A549 (cell line): Measurements from ENCODE around the gene MAML3. TPM values are rescaled to one million over a fixed set of nuclear protein-coding genes. Genes with fewer than 3 reads are reported as not detected.

Source experiments
- ATAC-seq, 2 experiments: fragments of 200-7000 bp in 1 of 2; fragments of >200 bp in 1 of 2; cut with Nextera tagmentation in 1 of 2; cut with Tn5 transposase in 1 of 2; 3 replicates each; pipeline versions ENCODE4 v1.8.0 to v1.9.1; 2018 to 2020; ENCODE audit warnings: mild to moderate bottlenecking in 1 of 2, moderate library complexity in 1 of 2
- CTCF ChIA-PET: fragments of 300-600 bp; sonication (Branson Sonifier 250); formaldehyde crosslinking; extraction: SDS; loops from one replicate; lab custom pipeline; 2021; ENCODE audit warnings: antibody characterized with exemption, inconsistent platforms; lab: Yijun Ruan, JAX
- POLR2A ChIA-PET: fragments of 350-600 bp; formaldehyde crosslinking; extraction: SDS; loops from one replicate; lab custom pipeline; 2021; ENCODE audit warnings: antibody characterized with exemption, inconsistent platforms; lab: Yijun Ruan, JAX
- DNase-seq, 2 experiments: peaks; one replicate each; pipeline versions ENCODE4 v3.0.0 to v3.0.0-alpha.2; 2011 to 2016; ENCODE audit warnings: low read depth in 1 of 2, low spot score in 1 of 2
- FAIRE-seq: peaks from 2 replicates; lab custom pipeline; 2011; peaks lifted over from hg19 to GRCh38; lab: Jason Lieb, UNC
- H3K27ac ChIP-seq, 2 experiments: fragments of >200 bp; sonication (Bioruptor Twin); formaldehyde crosslinking; 3 replicates each; pipeline ENCODE4 v1.5.1; 2016 to 2017
- H3K4me1 ChIP-seq: fragments of >200 bp; sonication (Bioruptor Twin); formaldehyde crosslinking; 3 replicates; pipeline ENCODE4 v1.6.1; 2016
- H3K4me2 ChIP-seq: fragments of >200 bp; sonication (Bioruptor Twin); formaldehyde crosslinking; 3 replicates; pipeline ENCODE4 v1.6.1; 2016
- H3K4me3 ChIP-seq: fragments of >200 bp; sonication (Bioruptor Twin); formaldehyde crosslinking; 3 replicates; pipeline ENCODE4 v1.5.1; 2016
- H3K9me3 ChIP-seq: fragments of >200 bp; sonication (Bioruptor Twin); formaldehyde crosslinking; 3 replicates; pipeline ENCODE4 v1.6.1; 2016
- ATOH8 ChIP-seq: fragments of 250-450 bp; sonication (Bioruptor Pico); IDR thresholded peaks from 2 replicates; pipeline ENCODE4 v1.5.0; 2020; ENCODE audit warnings: low read depth, mild to moderate bottlenecking, moderate library complexity
- BCL3 ChIP-seq: fragments of >200 bp; sonication (Bioruptor Twin); formaldehyde crosslinking; IDR thresholded peaks from 3 replicates; pipeline ENCODE4 v1.6.1; 2016
- BHLHE40 ChIP-seq: IDR thresholded peaks from 2 replicates; pipeline ENCODE4 v1.6.1; 2012; ENCODE audit warnings: low read depth, low read length, inconsistent platforms
- CBX2 ChIP-seq: fragments of 200-600 bp; sonication (generic); IDR thresholded peaks from 2 replicates; pipeline ENCODE4 v1.6.1; 2016; ENCODE audit warnings: low read depth, mild to moderate bottlenecking, borderline replicate concordance
- CHD2 ChIP-seq: fragments of 150-350 bp; IDR thresholded peaks from 2 replicates; pipeline ENCODE4 v1.6.1; 2014; ENCODE audit warnings: low read length; ENCODE audit not compliant: partially characterized antibody
- CHD4 ChIP-seq: fragments of 200-600 bp; sonication (generic); IDR thresholded peaks from 2 replicates; pipeline ENCODE4 v1.6.1; 2016; ENCODE audit warnings: antibody characterized with exemption, mild to moderate bottlenecking, borderline replicate concordance
- EHMT2 ChIP-seq: fragments of 200-600 bp; sonication (generic); IDR thresholded peaks from 2 replicates; pipeline ENCODE4 v1.6.1; 2016; ENCODE audit warnings: antibody characterized with exemption, low read depth, mild to moderate bottlenecking, moderate library complexity
- FOSB ChIP-seq: fragments of 250-450 bp; sonication (Bioruptor Pico); IDR thresholded peaks from 2 replicates; pipeline ENCODE4 v1.5.0; 2020; ENCODE audit warnings: mild to moderate bottlenecking, moderate library complexity
- FOSL2 ChIP-seq, 2 experiments: fragments of 450-650 bp in 1 of 2; fragments of >200 bp in 1 of 2; sonication (Bioruptor Twin) in 1 of 2; formaldehyde crosslinking; IDR thresholded peaks; 2 replicates each; pipeline versions ENCODE4 v1.5.0 to v1.6.1; 2016 to 2020; ENCODE audit warnings: mild to moderate bottlenecking in 1 of 2, moderate library complexity in 1 of 2
- HMGXB4 ChIP-seq: fragments of 250-450 bp; sonication (Bioruptor Pico); IDR thresholded peaks from 2 replicates; pipeline ENCODE4 v1.5.0; 2021; ENCODE audit warnings: mild to moderate bottlenecking, moderate library complexity, borderline replicate concordance
- HOXB13 ChIP-seq: fragments of 250-450 bp; sonication (Bioruptor Pico); IDR thresholded peaks from 2 replicates; pipeline ENCODE4 v1.5.0; 2020; ENCODE audit warnings: low read depth, mild to moderate bottlenecking, moderate library complexity
- HOXB5 ChIP-seq: fragments of 250-450 bp; sonication (Bioruptor Pico); IDR thresholded peaks from 2 replicates; pipeline ENCODE4 v1.5.0; 2020; ENCODE audit warnings: mild to moderate bottlenecking, moderate library complexity
- JUN ChIP-seq, 2 experiments: fragments of >200 bp; sonication (Bioruptor Twin); formaldehyde crosslinking; IDR thresholded peaks; 2 replicates in 1 of 2; 3 replicates in 1 of 2; pipeline ENCODE4 v1.6.1; 2016 to 2017
- JUNB ChIP-seq: fragments of >200 bp; sonication (Bioruptor Twin); formaldehyde crosslinking; IDR thresholded peaks from 2 replicates; pipeline ENCODE4 v1.6.1; 2016
- KDM5A ChIP-seq: fragments of 200-600 bp; sonication (generic); IDR thresholded peaks from 2 replicates; pipeline ENCODE4 v1.6.1; 2016; ENCODE audit warnings: antibody characterized with exemption, mild to moderate bottlenecking
- MAFK ChIP-seq: fragments of 450-650 bp; IDR thresholded peaks from 2 replicates; pipeline ENCODE4 v1.6.1; 2014; ENCODE audit not compliant: partially characterized antibody
- MAX ChIP-seq: IDR thresholded peaks from 2 replicates; pipeline ENCODE4 v1.6.1; 2012
- MAZ ChIP-seq: fragments of 150-350 bp; IDR thresholded peaks from 2 replicates; pipeline ENCODE4 v1.6.1; 2014; ENCODE audit warnings: antibody characterized with exemption, low read depth, low read length, borderline replicate concordance
- NFE2L2 ChIP-seq: fragments of 150-350 bp; conservative IDR thresholded peaks from 2 replicates; pipeline ENCODE4 v1.6.1; 2014; ENCODE audit warnings: low read length
- NPAS2 ChIP-seq: fragments of 250-450 bp; sonication (Bioruptor Pico); IDR thresholded peaks from 2 replicates; pipeline ENCODE4 v1.8.0; 2022; ENCODE audit warnings: mild to moderate bottlenecking, moderate library complexity, borderline replicate concordance
- PBX3 ChIP-seq: IDR thresholded peaks from 2 replicates; pipeline ENCODE4 v1.6.1; 2012
- PHF8 ChIP-seq: fragments of 200-600 bp; sonication (generic); IDR thresholded peaks from 2 replicates; pipeline ENCODE4 v1.6.1; 2016; ENCODE audit warnings: low read depth, mild to moderate bottlenecking, antibody characterized with exemption, moderate library complexity, borderline replicate concordance
- RCOR1 ChIP-seq: fragments of 150-350 bp; IDR thresholded peaks from 2 replicates; pipeline ENCODE4 v1.6.1; 2014; ENCODE audit warnings: antibody characterized with exemption, low read length, low read depth
- RFX5 ChIP-seq: fragments of 450-650 bp; IDR thresholded peaks from 2 replicates; pipeline ENCODE4 v1.7.1; 2014; ENCODE audit warnings: antibody characterized with exemption, mild to moderate bottlenecking, moderate library complexity
- SMC3 ChIP-seq: fragments of >200 bp; sonication (Bioruptor Twin); formaldehyde crosslinking; IDR thresholded peaks from 3 replicates; pipeline ENCODE4 v1.6.1; 2018; ENCODE audit warnings: inconsistent platforms
- SREBF2 ChIP-seq: fragments of 450-650 bp; IDR thresholded peaks from 2 replicates; pipeline ENCODE4 v1.6.1; 2014; ENCODE audit warnings: mild to moderate bottlenecking, moderate library complexity
- USF2 ChIP-seq: fragments of 450-650 bp; IDR thresholded peaks from 2 replicates; pipeline ENCODE4 v1.6.1; 2014; ENCODE audit warnings: antibody characterized with exemption
- ZNF302 ChIP-seq: fragments of 250-450 bp; sonication (Bioruptor Pico); IDR thresholded peaks from 2 replicates; pipeline ENCODE4 v1.9.0; 2021; ENCODE audit warnings: inconsistent platforms, mild to moderate bottlenecking, moderate library complexity
- ZSCAN20 ChIP-seq: fragments of 250-450 bp; sonication (Bioruptor Pico); IDR thresholded peaks from 2 replicates; pipeline ENCODE4 v1.8.0; 2022; ENCODE audit warnings: mild to moderate bottlenecking, moderate library complexity
- WGBS: methylation state at CpG from one replicate; pipeline ENCODE4 v1.1.6; 2017; ENCODE audit errors: missing lambda C conversion rate; 5-methylcytosine and 5-hydroxymethylcytosine counted together
- polyA plus RNA-seq, 4 experiments: library from polyadenylated mRNA; depleted of rRNA in 3 of 4; stranded (reverse); fragments of >200 nt; fragmentation: RNase III in 1 of 4; extraction: RNeasy Plus Mini Kit Qiagen cat#74134 plus additional on column Dnase treatment in 1 of 4; gene quantifications; 2 replicates in 3 of 4; 3 replicates in 1 of 4; pipeline ENCODE4 v1.2.3, GENCODE V29; 2011 to 2017

The MAML3 gene
- polyA plus RNA-seq, 2 of the 4 experiments (the other 2 are of a cell fraction): 9.0 to 22.2 TPM

GRCh38 chr4:140112576-140112975, 41.4 kb downstream of the MAML3 start:
- CTCF ChIA-PET: no interaction called here
- H3K27ac ChIP-seq: no peak overlapping the region
- WGBS: 76% methylated on average over 2 of the region's 2 CpGs
- DNase-seq (no peak), ATAC-seq (no peak), FAIRE-seq (no peak)
- H3K4me1 ChIP-seq: peaks cover 70% of the 10 kb centered on the region
- no peak for TF ChIP-seq FOSL2 (IDR thresholded peaks at IDR 0.05)
- TF ChIP-seq FOSL2 (CRISPR knock-in tag; IDR thresholded peaks at IDR 0.05): no peak
- no peak for TF ChIP-seq JUNB
- TF ChIP-seq NPAS2 (CRISPR knock-in tag): no peak
- TF ChIP-seq MAX: no peak
- no peak for TF ChIP-seq RCOR1
- no peak for TF ChIP-seq ZSCAN20
- no peak for TF ChIP-seq HOXB5 (CRISPR knock-in tag)
- no peak for TF ChIP-seq CHD2
- TF ChIP-seq PHF8: no peak
- TF ChIP-seq JUN (IDR thresholded peaks at IDR 0.05): no peak
- TF ChIP-seq CHD4: no peak
- TF ChIP-seq EHMT2: no peak
- no peak for TF ChIP-seq BHLHE40
- TF ChIP-seq SMC3: no peak
- no peak for TF ChIP-seq FOSB (CRISPR knock-in tag)
- no peak for TF ChIP-seq SREBF2
- no peak for TF ChIP-seq USF2
- no peak overlapping the region for H3K4me3 ChIP-seq
- H3K9me3 ChIP-seq: no peaks in the 10 kb centered on the region
- POLR2A ChIA-PET: no interaction called here
- H3K4me2 ChIP-seq: no peak overlapping the region

GRCh38 chr4:140111256-140111655, 42.7 kb downstream of the MAML3 start:
- Histone ChIP-seq H3K9me3 (no peaks in the 10 kb centered on the region), H3K4me2 (peak overlapping the region; percentile 33; the same call in 1 of the 3 replicates), H3K27ac (peak overlapping the region in 1 of 2 experiments; percentile 99; a peak in 1 of 6 replicates), H3K4me1 (peaks cover 67% of the 10 kb centered on the region), H3K4me3 (no peak overlapping the region)
- FAIRE-seq (no peak), ATAC-seq (no peak), DNase-seq (no peak)
- CTCF ChIA-PET: no interaction called here
- POLR2A ChIA-PET: no interaction called here
- WGBS: 100% methylated on average over 1 of the region's 1 CpG
- TF ChIP-seq NFE2L2: no peak
- no peak for TF ChIP-seq USF2
- no peak for TF ChIP-seq HOXB13 (CRISPR knock-in tag)
- TF ChIP-seq ATOH8 (CRISPR knock-in tag): no peak
- no peak for TF ChIP-seq RFX5
- no peak for TF ChIP-seq BCL3
- TF ChIP-seq JUNB: no peak
- TF ChIP-seq ZNF302 (CRISPR knock-in tag): no peak
- no peak for TF ChIP-seq PBX3
- TF ChIP-seq EHMT2: no peak
- no peak for TF ChIP-seq HOXB5 (CRISPR knock-in tag)
- no peak for TF ChIP-seq KDM5A
- TF ChIP-seq HMGXB4: no peak
- no peak for TF ChIP-seq MAZ
- TF ChIP-seq CBX2: no peak
- TF ChIP-seq MAFK: no peak
- TF ChIP-seq CHD4: no peak
